Panc1 (cell line): Measurements from ENCODE around the gene KISS1R.

Experiments used
- CTCF ChIP-seq: fragments of 450-650 bp; IDR thresholded peaks from 2 replicates; pipeline ENCODE4 v1.5.1; 2017; ENCODE audit warnings: mild to moderate bottlenecking
- POLR2AphosphoS5 ChIP-seq: IDR thresholded peaks from 2 replicates; pipeline ENCODE4 v1.6.1; 2012; ENCODE audit warnings: mild to moderate bottlenecking, low read depth, low read length, moderate library complexity

- TF ChIP-seq POLR2AphosphoS5 (no peak), CTCF (no peak)
Measured at GRCh38 chr19:896434-896833, 20.7 kb upstream of the KISS1R start.
